Daoy (cell line): ENCODE measurements around the gene GABRE. TPM values are rescaled to one million over a fixed set of nuclear protein-coding genes. Genes with fewer than 3 reads are reported as not detected.

Source experiments
- DNase-seq: peaks from one replicate; pipeline ENCODE4 v3.0.0-alpha.2; 2015; ENCODE audit warnings: low read depth
- total RNA-seq: library from RNA; depleted of rRNA; stranded (reverse); fragments of >200 nt; shearing (Covaris generic); gene quantifications from 2 replicates; pipeline ENCODE4 v1.2.3, GENCODE V29; 2014; rRNA removed

The GABRE gene
- 3.0 and 27.3 TPM in 2 replicates for total RNA-seq

DNA sequence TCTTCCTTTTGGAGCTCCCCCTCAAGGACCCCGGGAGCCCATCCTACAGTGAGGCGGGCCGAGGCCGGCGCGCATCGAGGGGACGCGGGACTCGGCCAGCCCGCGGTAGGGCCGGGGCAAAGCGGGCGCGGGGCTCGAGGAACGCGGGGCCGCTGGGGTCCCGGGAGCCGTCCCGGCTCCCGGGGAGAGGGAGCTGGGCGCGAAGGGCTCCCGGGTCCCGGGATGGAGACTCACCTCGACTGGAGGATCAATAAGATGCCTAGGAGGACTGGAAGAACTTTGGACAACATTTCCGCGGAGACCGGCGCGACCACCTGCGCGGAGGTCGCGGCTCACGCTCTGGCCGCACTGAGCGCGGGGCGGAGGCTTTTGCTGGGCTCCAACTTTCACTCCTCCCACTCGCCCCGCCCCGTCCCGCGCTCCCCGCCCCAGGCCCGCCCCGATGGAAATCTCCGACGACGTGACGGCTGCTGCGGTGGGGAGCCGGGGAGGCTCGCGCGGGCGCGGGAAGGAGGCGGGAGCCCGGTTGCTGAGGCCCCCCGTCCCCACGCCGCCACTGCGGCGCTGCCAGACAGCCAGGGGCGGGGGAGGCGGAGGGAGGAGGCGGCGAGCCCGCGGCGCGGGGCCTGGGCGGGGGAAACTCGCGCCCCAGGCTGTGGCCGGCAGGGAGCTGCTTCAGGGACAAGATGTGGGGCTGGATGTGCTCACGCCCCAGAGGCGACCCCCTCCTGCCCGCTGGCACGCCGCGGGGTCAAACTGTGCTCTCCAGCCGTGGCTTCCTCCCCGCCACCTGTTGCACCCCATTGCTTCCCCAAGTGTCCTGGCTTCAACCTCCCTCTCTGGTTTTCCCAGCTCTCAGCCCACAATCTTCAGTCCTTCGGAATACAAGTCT, at the start of gene GABRE:
Gene GABRE, minus strand, starts transcription at position 341 of the 892 bp plus-strand sequence. Its CDS starts 51 bp downstream, at position 290.
- peak; percentile 60 for DNase-seq

GRCh38 chrX:152020888-152021287, 46.4 kb upstream of the GABRE start:
- peak; percentile 9 for DNase-seq

DNA sequence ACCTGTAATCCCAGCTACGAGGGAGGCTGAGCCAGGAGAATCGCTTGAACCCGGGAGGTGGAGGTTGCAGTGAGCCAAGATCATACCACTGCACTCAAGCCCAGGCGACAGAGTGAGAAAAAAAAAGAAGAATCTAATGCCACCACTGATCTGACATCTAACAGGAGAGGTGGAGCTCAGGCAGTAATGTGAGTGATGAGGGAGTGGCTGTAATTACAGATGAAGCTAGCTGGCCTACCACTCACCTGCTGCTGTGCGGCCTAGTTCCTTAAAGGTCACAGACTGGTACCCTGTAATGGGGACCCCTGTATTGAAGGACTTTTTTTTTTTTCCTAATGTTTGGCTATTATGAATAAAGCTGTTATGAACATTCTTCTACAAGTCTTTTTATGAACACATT, 25.3 kb upstream of the GABRE start:
- no peak for DNase-seq

DNA sequence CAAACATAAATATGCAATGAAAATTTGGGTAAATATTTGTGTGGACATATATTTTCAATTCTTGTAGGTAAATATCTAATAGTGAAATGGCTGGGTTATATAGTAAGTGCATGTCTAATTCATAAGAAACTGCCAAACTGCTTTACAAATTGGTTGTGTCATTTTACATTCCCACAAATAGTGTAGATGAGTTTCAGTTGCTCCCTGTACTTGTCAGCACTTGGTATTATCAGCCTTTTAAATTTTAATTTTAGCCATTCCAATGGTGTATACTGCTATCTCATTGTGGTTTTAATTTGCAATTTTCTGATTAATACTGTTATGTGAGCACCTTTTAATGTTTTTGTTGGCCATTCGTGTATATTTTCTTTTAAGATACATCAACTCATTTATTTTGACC, 23.1 kb upstream of the GABRE start:
- no peak for DNase-seq

- DNase-seq: no peak
Observed at GRCh38 chrX:151996347-151996746, 21.9 kb upstream of the GABRE start.

- no peak for DNase-seq
Observed at GRCh38 chrX:151994476-151994875, 20.0 kb upstream of the GABRE start.

GRCh38 chrX:151988706-151989299, 14.3 kb upstream of the GABRE start:
- no peak for DNase-seq

DNA sequence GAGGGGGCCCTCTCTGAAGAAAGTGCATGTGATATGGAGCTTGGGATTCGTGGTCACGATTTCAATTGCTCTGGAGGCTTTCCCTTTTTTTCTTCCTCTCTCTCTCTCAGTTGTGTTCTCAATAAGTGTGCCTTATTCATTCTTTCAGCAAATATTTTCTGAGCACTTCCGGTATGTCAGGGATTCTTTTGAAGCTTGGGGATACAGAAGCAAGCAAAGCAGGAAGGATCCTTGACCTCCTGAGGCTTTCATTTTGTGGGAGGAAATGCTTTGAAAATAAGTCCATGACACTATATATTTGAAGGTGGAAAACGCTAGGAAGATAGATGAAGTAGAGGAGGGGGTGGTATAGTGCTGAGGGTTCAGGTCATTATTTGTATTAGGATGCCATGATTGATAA, 12.6 kb upstream of the GABRE start:
- DNase-seq: no peak

DNA sequence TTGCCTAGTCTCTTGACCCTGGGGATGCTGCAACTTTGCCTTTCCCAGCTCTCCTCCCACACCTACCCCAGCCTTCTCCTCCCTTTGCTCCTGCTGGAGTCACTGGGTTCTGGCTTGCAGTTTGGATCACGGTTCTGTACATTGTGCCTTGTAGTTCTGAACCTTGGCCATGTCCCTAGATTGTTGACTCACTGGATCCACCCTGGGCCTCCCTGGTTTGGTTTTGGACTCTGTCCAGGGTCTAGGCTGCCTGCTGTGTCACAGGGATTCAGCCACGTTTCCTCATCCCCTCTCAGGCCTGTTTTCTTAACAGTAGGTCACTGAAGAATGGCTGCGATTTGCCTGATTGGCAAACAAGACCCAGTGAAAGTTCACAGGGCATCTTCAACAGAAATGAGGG, 11.5 kb upstream of the GABRE start:
- DNase-seq: peak; percentile 69

DNA sequence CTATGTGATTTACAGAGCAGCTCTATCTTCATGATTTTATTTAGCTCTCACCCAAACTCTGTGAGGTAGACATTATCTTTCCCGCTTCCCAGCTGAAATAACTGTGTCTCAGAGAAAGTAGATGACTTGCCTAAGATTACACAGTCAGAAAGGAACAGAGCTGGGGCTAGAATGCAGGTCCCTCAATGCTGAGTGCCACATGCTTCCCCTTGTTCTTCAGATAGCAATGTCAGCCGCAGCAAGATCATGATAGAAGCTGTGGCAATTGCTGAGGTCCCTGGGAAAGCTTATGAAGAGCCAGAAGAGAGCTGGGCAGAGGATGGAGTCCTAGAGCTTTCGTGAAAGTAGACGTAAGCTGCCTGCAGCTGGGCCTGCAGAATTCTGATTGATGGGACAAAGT, 11.1 kb upstream of the GABRE start:
- DNase-seq: no peak

- no peak for DNase-seq
Observed at GRCh38 chrX:151984902-151985301, 10.4 kb upstream of the GABRE start.

DNA sequence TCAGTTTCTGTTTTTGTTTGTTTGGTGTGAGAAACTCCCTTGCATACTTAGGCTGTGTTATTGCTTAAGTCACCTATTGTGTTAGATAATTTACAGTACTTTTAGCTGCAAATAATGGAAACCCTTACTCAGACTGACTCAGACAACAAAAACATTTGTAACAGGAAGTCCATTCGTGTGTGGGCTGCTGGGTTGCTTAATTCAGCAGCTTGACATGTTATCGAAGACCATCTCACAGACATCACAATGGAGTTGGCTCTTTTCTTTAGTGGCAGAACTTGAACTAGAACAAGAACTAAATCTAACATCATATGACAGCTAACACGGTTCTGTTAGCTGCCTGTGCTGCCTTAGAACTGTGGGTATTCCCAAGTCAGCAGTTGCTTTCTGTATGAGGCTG, 9.9 kb upstream of the GABRE start:
- DNase-seq: peak; percentile 74

DNA sequence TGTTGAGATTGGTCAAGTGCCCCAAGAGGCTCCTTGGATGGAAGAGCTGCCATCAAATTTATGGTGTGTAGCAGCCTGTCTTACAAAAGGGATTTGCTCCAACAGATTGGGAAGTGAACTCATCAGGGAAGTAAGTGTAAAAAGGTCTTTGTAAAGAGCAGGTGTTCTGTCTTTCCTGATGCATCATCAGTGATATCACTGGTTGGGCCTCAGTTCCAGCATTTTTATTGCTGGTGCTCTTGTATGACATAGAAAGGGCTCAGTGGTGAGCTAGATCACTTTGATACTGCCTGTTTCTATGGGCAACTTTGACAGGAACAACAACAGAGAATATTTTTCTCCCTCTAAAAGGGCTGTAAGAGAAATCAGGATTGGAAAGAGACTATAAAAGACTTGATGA, 8.7 kb upstream of the GABRE start:
- no peak for DNase-seq

DNA sequence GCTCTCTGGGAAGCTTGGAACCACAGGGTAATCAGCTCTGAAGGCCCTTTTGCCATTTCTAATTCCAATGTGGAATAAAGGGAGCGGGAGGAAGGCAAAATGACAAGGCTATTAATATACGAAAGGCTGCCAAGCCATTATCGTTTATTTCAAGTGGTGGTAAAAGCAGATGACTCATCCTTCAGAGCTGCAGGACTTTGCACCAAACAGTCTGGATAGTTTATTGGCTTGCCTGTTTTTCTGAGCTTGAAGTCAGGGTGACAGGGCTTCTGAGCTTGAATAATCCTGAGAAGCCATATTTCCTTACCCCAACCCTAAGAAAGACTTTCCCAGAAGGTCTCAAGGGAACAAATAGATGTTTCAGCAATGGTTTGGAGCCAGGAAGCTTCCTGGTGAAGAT, 7.7 kb upstream of the GABRE start:
- DNase-seq: peak; percentile 70

DNA sequence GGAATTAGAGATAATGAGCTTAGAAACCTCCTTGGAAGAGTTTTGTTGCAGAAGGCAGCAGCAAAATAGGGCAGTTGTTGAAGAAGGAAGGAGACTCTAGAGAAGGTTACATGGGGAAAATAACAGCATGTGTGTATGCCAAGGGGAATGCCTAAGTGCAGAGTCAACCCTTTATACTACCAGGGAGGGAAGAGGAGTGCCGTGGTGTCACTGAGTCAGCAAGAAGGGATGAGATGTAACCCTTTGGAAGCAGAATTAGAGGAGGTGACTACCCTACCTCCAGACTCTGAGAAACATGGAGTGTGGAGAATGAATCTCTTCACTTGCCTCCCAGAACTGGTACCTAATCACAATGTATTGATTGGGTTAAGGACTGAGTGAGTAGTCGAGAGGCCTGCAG, 6.7 kb upstream of the GABRE start:
- peak; percentile 35 for DNase-seq

DNA sequence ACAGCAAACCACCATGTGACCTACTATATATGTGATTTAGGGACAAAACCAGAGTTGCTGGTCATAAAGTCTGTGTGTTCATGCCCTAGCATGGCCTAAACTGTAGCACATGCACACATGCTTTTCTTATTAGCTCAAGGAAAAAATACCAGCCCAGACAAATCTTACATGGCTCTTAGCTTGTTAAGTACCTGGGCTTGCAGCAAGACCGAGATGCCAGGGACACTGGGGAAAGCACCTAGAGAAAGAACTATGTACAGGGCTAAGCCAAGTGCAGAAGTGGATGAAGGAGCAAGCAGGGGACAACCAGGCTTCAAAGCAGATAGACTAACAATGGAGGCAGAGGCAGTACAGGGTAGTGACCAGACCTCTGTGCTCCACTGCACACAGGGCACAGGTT, 3.4 kb upstream of the GABRE start:
- no peak for DNase-seq

DNA sequence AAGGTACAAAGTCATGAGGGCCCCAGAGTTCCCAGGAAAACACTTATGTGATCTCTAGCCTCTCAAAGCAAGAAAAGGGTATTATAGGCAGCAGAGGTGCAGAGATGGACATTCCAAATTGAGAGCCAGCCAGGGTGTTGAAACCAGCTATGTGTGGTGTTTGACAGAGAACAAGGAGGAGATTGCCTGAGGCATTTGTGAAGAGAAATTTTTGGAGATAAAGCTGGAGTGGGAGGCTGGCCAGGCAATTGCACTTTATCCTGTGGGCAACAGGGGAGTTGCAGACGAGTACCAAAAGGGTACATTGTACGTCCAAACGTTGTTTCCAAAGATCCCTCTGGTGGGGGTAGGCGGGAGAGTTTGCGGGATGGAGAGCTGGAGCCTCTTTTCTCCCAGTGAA, 2.5 kb upstream of the GABRE start:
- no peak for DNase-seq

GRCh38 chrX:151975736-151976275, 1.3 kb upstream of the GABRE start:
- no peak for DNase-seq

- no peak for DNase-seq
Observed at GRCh38 chrX:151975228-151975593, 735 bp upstream of the GABRE start.

GRCh38 chrX:151973851-151974335, 583 bp downstream of the GABRE start:
- DNase-seq: peak; percentile 55

GRCh38 chrX:151973060-151973661, 1.3 kb downstream of the GABRE start:
- no peak for DNase-seq

- peak; percentile 84 for DNase-seq
Observed at GRCh38 chrX:151970661-151971060, 3.8 kb downstream of the GABRE start.

DNA sequence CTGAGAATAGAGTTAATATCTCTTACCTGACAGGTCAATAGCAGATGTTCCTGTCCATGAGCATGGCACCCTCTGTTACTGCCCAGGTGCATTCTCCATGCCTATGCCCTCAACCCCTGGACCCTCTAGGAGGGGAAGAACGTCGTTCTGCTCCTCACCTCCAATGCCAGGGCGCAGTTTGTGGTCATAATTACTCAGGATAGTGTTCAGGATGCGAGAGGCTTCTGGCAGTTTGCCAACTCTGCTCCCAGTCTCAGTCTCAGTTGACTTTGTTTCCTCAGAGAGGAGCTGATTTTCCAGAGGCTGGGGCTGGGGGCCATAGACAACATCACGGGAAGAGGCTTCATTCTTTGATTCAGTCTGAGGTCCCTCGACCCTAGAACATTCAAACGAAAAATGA, 4.4 kb downstream of the GABRE start:
- no peak for DNase-seq
